HG02943 (cell line): ENCODE data around the gene METAP1D.

Experiments
- ATAC-seq: cut with Tn5 transposase; IDR thresholded peaks from one replicate; pipeline ENCODE4 v1.9.1; 2021; ENCODE audit warnings: mild to moderate bottlenecking, low read depth, moderate library complexity; ENCODE audit not compliant: unreplicated experiment

Gene METAP1D

GRCh38 chr2:172089005-172089504 lies 89.3 kb downstream of the METAP1D start:
- ATAC-seq = no peak

- no peak for ATAC-seq
Measured at GRCh38 chr2:172089633-172090032, 89.9 kb downstream of the METAP1D start.

- no peak for ATAC-seq
Measured at GRCh38 chr2:172090044-172090961, 90.5 kb downstream of the METAP1D start.

- no peak for ATAC-seq
Measured at GRCh38 chr2:172091000-172091641, 91.4 kb downstream of the METAP1D start.

- ATAC-seq = no peak
Measured at GRCh38 chr2:172091761-172092566, 92.2 kb downstream of the METAP1D start.

GRCh38 chr2:172092716-172093415 lies 93.1 kb downstream of the METAP1D start:
- no peak for ATAC-seq

GRCh38 chr2:172093416-172094293 lies 93.9 kb downstream of the METAP1D start:
- no peak for ATAC-seq

- no peak for ATAC-seq
Measured at GRCh38 chr2:172094294-172095145, 94.8 kb downstream of the METAP1D start.

GRCh38 chr2:172095146-172095904 lies 95.6 kb downstream of the METAP1D start:
- no peak for ATAC-seq

GRCh38 chr2:172095905-172096625 lies 96.3 kb downstream of the METAP1D start:
- ATAC-seq = no peak

GRCh38 chr2:172096626-172097547 lies 97.1 kb downstream of the METAP1D start:
- no peak for ATAC-seq

- no peak for ATAC-seq
Measured at GRCh38 chr2:172097557-172098131, 97.9 kb downstream of the METAP1D start.

GRCh38 chr2:172098287-172098649 lies 98.5 kb downstream of the METAP1D start:
- ATAC-seq = no peak

- ATAC-seq = no peak
Measured at GRCh38 chr2:172098650-172099471, 99.1 kb downstream of the METAP1D start.
